ENCODE measurements around the gene CACNA2D4.

Gene CACNA2D4

DNA sequence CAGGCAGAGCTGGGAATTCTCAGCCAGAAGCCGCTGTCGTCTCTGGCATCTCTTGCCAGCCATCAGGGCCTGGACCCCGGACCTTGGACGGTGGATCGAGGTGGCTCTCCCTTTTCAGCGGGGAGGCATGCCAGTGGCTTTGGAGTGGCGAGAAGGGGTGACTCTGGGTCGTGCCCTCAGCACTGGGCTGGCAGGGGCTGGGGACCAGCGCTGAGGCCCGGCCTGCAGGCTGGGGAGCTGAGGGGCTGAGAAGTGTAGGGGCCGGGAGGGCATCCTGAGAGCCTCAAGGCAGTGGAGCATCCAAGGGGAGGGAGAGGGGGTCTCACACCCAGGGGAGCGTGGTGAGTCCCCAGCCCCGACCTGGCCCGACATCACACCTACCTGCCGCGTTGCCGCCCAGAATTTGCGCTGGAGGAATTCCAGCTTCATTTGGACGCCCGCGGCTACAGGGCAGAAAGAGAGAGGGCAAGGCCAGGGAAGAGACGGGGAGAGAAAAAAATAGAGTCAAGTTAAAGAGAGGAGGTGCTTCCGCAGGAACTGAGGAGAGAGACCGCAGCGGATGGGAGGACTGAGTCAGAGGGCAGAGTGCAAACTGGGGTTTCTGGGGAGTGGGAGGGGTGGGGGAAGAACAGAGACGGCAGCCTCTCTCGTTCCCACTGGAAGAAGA lies 107.0 kb downstream of the CACNA2D4 start:
- DNase-seq: no peak

DNA sequence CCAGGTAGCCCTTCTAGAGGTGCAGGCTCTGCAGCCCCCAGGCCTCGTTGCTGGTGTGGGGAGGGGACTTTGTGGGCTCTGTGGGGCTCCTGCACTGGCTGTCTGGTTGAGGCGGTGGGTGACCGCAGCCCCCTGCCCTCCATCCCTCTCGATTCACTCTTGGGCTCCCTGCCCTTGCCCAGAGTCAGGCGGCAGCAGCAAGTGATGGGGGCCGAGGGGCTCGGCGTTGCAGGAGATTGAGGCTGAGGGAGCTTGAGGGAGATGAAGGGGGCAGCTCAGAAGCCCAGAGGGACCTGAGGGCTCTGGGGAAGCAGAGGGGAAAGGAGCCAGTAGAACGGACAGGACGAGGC lies 107.5 kb downstream of the CACNA2D4 start:
- DNase-seq: no peak

DNA sequence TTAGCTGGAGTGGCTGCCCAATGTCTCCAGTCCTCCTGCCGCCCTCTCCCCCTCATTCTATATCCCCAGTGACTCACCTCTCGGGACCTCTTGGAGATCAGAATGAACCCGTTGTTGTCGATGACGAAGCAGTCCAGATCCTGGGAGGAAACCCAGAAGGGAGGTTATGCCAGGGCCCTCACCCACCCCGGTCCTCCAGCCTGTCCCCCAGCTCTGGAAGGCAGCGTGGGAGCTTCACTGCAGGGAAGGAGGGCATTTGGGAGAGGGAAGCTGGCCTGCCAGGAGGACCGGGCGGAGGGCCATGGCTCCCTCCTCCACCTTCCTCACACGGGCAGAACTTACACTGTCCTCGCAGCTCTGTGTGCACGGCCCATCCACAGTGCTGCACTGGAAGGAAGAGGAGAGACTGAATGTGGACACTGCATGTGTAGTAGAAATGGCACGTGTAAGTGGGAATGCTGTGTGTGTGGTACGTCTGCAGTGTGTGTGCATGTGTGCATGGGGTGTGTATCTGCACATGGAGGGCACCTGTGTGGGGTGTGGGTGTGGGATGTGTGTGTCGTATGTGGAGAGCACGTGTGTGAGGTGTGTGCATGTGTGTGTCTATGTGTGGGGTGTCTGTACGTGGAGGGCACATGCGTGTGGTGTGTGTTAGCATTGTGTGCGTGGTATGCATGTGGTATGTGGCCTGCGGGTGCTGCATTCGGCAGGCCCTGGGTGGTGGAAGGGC lies 108.1 kb downstream of the CACNA2D4 start:
- no peak for DNase-seq

DNA sequence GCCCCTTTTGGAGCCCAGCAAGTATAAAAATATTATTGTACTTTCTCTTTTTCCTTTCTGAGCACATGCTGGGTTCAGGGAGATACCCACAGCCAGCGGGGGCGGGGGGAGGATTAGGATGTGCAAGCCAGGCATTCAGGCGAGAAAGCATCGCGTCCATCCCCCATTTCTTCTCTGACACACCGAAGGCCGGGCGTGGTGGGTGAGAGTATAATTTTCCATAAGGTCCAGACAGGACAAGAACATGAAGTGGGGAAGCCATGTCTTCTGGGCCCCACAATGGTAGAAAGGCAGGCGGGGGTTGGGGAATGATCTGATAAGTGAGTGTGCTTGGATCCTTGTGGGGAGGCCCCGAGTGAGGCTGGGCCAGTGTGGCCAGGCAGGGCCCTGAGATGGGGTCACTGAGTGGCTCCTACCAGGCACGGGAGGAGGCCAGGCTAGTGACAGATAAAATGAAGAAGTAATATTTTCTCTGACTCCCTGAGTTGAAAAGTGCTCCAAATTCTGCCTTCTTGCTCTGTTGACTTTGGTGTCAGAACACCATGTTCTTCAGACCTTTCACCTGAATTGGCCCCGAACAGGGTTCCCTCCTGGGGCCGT lies 108.8 kb downstream of the CACNA2D4 start:
- DNase-seq: no peak

DNA sequence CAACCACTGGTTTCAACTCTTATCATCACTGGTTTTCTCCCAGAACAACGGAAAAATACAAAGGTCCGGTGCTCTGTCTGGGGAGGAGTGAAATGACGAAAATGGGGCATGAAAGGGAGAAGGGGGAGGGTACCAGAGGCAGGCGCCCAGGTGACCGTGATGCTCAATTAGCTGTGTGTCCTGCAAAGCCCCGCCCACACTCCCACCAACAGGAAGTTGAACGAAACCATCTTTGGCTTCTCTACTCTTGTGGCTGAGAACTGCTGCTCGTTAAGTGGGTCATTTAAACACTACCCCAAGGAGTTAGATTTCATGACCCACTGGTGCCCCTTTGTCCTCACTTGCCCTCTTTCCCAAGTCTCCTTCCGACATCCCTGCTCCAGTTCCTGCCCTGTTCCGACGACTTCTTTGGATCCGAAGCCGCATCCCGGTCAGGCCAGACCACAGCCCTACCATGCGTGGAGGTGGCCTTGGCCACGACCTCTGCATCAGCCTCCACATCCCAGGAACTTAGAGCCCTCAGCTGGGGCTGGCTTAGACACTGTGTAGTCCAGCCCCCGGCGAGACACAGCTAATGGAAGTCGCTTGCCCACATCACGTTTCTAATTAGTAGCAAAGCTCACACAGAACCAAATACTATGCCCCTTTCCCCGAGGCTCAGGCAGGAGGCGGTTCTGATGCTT lies 109.5 kb downstream of the CACNA2D4 start:
- no peak for DNase-seq

DNA sequence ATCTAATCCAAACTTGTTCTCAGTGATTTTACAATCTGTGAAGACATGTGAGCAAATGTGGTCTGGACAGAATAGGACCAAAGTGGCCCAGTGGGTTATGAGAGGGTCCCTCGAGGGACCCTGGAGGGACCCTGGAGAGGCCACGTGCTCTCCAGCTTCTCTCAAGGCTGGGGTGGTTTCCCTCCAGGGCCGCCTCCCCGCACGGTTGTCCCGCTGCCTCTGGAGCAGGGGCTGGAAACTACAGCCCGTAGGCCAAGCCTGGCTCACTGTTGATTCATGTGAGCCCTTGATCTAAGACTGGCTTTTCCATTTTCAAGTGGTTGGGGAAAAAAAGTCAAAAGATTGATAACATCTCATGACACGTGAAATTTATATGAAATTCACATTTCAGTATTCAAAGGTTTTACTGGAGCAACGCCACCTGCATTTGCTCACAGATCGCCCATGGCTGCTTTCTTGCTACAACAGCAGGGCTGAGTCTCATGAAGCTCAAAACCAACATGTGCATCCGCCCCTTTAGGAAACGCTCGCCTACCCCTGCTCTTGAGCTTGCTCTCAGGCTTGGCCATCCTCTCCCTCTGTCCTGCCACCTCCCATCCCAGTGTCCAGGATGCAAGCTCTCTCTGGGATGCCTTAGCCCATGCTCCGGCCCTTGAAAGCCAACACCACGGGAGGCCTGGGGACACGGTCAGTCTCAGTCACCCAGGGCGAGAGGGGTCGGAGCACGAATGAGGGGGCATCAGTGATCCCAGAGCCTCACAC lies 110.2 kb downstream of the CACNA2D4 start:
- no peak for DNase-seq

DNA sequence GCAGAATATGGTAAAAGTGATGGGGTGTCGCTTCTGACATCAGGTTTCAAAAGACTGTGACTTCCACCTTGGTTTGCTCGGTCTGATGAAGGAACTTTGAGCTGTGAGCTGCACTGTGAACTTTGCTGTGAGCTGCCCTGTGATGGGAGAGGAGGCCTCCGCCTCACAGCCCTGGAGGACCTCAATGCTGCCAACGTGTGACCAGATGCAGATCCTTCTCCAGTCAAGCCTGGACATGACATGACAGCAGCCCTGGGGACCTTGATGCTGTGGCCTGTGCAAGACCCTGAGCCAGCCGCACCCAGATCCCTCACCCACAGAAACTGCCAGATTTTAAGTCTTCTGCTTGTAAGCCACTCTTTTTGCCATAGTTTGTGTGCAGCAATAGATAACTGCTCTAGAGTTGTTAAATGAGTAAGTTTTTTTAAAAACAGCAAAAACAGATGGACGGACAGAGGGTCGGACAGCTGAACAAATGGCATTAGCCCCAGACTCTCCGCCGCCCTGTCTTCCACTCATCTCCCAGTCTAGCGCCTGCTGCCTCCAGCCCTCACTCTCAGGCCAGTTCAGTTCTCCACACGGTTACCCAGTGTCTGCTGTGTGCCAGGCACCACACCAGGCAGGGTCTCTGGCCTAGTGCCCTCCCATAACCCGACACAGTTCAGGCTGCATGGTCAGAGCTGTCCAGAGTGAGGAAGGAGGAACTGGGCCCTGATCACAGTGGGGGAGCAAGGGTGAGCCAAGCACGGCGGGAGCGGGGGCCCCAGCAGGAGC lies 111.2 kb downstream of the CACNA2D4 start:
- DNase-seq: no peak

DNA sequence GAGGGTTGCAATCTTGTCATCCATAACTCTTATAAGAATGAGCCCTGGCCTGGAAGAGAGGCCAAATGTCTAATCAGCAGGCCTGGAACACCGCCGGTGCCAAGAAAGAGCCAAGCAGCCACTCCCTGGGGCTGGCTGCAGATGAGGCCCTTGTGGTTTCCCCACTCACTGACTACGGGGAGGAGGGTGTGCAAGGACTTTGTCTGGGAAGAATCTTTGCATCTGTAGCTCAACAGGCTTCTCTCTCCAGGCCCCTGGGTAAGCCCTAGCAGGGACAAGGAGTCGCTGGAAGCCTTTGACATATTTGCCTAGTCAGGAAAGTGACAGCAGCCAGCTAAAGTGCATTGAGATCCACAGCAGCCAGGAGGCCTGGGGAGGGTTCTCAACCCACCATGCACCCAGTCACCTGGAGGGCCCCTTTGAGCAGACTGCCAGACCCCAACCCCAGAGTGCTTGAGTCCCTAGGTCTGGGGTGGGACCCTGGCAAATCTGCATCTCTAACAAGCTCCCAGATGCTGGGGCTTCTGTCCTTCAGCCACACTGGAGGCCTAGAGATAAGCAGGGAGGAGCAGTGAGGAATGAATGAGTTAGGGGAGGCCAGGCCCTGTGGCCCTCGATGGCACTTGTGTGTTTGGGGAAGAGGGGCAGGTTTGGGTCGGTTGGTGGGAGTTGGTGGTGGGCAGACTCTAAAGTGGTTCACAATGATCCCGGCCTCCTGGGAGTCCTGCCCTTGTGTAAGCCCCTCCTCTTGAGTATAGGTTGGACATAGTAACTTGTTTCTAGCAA lies 112.0 kb downstream of the CACNA2D4 start:
- DNase-seq: no peak

DNA sequence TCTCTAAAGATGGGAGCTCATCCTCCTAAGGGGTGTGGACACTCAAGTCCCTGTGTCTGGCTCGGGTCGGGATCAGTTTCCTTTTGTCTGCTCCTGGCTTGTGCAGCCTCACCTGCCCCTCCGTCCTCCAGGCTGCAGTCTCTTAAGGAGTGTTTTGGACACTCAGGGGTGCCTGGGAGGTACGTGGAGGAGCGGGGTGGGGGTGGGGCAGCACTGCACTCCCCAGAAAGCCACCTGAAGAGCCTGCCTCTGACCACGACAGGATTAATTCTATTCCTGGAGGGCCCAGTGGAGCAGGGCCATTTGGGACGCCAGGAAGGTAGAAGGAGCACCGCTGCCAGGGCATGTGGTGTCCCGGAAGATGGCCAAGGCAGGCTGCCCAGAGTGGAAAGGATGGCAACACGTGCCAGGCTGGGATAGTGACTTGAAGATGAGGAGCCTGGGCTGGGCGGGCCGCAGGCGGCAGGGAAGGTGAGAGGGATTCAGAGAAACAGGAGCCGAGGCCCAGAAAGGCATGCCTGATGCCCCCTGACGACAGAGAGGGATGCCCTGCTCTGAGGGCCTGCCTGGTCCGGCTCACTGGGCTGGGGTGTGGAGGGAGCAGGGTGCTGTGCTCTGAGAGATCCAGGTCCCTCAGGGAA lies 112.9 kb downstream of the CACNA2D4 start:
- DNase-seq: no peak

DNA sequence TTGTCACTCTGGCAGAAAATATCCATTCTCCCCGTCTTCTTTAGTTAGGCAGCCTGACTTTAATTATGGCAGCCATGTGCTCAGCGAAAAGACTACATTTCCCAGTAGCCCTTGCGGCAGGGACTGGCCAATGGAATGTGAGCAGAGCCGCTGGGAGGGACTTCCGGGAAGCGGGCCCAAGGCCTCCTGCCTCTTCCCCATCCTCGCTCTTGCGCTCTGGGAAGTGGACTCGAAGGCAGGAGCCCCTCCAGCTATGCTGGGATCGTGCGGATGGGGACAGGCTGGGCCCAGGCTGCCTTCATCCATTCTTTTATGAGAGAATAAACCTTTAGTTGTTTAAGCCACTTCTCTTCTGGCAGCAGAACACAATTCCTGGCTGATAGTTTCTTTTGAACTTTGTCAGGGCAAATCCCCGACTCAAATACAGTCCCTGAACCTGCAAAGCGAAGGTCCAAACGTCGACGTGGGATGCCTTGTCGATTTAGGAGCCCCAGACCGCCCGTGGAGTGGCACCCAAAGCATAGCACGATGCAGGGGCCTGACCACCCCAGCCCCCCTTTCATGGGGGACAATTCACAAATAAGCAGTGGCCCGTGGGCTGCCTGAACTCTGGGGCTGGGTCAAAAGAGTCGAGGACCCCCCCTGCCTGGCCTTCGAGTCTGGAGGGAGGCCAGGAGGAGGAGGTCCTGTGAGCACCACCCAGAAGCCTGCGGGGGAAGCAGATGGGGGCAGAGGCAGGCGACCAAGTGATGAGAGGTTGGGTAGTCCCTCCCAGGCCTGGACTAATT lies 113.7 kb downstream of the CACNA2D4 start:
- DNase-seq: peak; percentile 79 to 82

DNA sequence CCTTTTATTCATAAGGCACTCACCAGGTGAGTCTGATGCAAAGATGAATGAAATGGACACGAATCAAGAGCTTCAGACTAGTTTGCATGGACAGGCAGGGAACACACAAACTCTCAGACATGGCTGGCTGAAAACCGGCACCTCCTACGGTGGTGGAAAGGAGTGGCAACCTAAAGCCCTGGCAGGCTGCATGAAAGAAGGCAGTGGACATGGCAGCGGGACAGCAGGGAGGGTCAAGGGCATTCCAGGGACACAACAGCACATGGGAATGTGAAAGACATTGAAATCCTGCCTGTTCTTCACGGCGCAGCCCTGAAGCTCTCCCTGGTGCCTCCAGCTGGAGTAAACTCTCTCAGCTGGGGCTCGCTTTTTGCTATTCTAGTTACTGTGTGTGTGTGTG lies 114.7 kb downstream of the CACNA2D4 start:
- no peak for DNase-seq

DNA sequence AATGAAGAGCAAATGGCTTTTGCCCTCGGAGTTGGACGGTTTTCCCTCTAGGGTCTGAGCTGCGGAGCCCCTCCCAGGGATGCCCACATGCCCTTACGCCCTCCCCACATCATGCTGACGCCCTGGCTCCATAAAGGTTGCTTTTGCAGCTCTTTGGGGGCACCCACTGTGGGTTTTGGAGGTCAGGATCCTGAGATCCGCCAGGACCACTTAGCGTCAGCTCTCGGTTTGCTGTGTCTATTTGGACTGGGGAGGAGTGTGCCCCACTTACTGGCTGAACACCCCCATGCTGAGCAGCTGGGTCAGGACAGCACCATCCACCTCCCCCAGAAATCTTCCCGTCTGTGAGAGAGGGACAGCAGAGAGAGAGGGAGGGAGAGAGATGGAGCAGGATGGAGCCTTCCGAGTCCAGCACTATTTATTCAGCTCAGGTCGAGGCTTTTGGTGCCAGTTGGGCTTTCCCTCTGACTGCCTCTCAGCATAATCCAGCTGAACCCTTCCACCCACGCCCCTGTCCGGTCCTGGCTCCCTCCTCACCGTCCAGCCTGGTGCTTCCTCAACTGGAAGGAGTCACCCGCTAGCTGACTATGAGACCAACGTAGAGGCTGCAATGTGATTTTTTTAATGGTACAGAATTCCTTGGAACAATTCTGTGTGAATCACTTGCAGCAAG lies 117.0 kb downstream of the CACNA2D4 start:
- DNase-seq: no peak

DNA sequence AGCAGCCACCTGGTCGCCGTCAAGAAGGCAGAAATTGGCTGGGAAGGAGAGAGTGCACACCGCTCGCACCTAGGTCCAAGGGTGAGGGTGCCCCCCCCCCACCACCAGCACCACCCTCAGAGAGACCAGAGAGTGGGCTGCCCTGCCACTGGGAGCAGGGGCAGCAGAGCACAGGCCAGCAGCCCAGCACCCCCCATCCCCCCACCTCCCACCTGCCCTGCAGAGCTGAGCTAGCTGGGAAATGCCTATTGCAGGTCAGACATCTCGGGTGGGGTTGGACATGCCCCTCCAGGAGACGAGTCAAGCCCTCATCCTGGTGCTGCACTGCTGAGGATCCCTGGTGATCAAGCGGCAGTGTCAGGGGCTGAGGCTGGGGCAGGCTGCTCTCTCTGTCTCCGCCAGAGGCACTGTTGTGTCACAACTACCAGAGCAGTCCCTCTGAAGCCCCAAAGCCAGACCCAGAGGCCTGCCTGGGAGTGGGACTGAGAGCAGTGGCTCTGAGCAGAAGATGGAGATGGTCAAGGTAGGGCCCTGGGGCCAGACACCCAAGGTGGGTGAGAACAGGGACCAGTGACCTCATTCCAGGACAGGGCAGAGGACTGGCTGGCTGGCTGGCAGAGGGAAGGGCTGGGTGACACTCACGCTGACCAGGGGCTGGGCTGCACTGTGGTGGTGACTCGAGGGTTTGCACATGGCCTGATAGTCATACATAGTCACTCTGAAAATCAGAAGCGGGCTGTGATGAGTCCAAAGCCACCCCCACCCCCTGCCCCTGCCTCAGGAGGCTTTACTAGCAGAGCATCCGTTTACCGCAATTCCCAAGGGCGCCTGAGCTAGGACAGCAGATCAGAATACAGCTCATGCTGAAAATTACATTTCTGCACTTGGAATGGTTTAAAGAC lies 117.8 kb downstream of the CACNA2D4 start:
- DNase-seq: no peak

DNA sequence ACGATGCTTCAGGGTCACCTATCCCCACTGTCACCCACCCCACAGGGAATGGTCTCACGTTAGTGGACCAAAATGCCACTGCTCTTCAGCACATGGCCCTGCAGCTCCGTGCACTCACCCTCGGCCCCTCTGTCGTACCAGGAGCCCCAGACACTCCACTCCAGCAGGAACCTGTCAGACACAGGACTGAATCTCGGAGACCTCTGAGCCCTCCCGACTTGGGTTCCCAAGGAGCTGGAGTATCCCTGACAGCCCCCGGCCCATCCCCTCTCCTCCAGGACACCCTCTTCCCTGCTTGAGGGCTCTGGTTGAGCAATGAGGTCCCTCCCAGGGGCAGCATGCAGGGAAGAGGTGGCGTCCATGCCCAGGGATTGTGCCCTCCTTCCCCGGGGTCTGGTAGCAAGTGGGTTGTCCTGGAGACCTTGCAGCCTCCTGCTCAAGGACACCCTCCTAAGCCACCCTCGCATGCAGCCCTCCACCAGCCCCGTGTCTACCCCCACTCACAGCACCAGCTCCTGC lies 118.5 kb downstream of the CACNA2D4 start:
- no peak for DNase-seq

DNA sequence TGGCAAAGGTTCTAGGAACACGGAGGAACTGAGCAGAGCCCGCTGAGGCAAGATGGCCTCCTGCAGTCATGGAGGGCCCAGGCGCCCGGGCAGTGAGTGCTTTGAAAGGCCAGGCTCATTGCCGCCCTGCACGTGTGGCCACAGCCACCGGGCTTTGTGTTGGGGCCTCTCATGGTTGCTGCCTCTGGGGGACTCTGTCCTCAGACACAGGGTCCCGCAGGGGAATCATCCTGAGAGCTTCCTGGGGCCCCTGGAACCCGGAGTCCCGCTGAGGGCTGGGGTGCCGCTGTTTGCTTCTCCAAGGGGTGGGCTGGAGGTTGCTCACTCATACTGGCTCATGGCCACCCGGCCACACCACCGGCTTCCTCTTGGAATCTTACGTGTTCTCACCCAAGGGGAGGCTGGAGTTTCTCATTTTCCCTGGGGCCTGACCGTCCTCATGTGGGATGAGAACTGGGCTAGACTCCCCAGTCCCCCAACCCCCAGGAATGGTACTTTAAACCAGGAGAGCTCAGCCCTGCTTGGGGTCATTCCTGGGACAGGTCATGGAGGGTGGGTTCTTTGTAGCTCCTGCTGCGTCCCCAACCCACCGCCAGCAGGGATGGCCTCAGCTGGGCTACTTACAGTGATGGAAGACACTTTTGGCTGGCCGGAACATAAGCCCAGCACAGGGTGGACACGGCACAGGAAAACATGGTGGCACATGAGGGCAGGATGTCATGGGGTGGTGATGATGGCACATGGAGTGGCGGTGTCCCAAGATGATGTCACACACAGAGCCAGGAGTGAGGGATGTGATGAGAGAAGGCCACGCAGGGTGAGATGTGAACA lies 119.2 kb downstream of the CACNA2D4 start:
- DNase-seq: no peak

DNA sequence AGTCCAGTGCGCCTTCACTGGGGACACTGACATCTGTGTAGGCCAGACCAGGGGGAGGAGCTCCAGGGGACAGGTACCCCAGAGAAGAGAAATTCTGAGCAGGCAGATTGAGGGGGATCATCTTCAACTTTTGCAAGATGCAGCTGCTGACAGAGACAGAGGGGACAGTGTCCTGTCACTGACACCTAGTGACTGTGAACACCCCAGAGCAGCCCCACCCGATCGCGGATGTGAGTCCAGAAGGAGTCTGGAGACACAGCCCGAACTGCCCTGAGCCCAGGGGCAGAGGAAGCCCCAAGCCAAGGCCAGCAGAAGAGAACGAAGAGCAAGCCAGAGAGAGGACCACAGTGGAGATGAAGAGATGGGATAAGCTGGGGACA lies 119.8 kb downstream of the CACNA2D4 start:
- no peak for DNase-seq

DNA sequence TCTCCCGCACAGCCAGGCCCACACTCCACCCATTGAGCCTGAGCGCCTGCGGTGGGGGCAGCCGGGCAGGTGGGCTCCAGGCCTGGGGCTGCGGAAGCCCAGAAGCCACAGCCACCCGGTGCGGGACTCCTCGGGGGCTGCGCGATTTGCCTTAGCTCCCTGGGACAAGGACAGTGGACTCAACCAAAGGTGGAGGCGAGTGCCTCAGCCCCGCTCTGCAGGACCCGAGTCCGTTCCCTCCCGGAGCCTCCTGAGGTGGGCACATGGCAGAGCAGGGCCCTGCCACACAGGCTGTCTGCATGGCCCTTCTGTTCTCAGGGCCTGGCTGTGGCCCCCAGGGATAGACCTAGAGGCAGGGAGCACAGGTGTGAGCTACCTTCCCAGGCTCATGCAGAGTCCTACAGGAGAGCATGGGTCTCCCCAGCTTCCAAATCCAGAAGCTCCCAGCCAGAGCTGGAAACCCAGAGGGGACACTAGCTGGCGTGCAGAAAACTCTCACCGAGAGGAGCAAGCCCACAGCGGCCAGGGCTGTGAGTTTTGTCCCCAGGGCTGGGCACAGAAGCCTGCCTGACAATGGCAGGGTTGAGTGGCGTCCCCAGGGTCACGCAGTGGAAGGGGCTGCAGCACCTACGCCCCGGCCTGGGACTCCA lies 120.3 kb downstream of the CACNA2D4 start:
- DNase-seq: no peak
